ENCODE data around the gene FMO4.

DNA sequence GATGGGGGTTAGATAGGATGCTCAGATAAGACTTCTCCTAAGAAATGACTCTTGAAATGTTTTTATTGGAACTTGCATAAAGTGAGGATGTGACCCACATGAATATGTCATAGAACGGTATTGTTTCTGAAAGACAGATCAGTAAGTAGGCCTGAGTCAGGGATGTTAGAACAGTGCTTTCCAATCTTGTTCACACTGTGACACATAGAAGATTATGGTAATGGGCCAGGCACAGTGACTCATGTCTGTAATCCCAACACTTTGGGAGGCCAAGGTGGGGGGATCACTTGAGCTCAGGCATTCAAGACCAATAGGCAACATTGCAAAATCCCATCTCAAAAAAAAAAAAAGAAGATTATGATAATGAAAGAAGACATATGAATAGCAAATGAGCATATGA is 32.9 kb downstream of the FMO4 start:
- TF ChIP-seq, protein P1, sequence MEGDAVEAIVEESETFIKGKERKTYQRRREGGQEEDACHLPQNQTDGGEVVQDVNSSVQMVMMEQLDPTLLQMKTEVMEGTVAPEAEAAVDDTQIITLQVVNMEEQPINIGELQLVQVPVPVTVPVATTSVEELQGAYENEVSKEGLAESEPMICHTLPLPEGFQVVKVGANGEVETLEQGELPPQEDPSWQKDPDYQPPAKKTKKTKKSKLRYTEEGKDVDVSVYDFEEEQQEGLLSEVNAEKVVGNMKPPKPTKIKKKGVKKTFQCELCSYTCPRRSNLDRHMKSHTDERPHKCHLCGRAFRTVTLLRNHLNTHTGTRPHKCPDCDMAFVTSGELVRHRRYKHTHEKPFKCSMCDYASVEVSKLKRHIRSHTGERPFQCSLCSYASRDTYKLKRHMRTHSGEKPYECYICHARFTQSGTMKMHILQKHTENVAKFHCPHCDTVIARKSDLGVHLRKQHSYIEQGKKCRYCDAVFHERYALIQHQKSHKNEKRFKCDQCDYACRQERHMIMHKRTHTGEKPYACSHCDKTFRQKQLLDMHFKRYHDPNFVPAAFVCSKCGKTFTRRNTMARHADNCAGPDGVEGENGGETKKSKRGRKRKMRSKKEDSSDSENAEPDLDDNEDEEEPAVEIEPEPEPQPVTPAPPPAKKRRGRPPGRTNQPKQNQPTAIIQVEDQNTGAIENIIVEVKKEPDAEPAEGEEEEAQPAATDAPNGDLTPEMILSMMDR (IDR thresholded peaks at IDR 0.05): no peak
- TF ChIP-seq ZFX (IDR thresholded peaks at IDR 0.05; ENCODE audit: borderline replicate concordance): no peak
